Measurements from ENCODE around the gene CIBAR2.

CIBAR2 gene

DNA sequence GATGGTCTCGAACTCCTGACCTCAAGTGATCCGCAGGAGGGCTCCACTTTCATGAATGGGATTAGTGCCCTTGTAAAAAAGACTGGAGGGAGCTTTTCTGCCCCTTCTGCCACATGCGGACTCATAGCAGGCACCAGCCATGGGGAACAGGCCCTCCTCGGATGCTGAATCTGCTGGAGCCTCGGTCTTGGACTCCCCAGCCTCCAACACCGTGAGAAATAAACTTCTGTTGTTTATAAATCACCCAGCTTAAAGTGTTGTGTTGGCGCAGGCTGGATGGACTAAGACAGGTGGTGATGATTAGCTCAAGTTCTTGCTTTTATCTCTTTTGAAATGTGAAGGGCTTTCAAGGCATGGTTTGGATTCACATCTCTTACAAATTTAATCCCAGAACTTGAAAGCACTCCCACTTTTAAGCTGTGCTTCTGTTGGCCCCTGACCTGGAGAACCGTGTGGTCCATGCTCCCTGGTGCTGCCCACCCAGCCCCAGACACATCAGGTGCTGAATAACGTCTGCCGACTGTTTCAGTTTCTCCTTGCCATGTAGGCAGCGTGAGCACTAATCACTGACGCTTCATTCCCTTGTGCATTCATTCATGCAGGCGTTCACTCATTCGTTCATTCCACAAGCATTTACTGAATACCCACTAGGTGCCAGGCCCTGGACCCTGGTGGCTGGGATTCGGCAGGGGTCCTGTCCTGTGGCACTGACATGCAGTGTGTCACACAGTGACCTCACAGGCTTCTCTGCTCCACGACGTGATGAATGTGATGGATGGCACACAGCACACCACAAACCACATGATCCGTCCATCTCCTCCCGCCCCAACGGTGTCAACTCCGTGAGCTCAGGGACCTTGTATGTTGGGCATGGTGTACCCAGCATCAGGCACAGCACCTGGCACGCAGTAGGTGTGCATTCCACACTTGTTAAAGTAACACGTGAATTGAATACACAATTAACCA, 8.9 kb downstream of the CIBAR2 start:
- no peak for DNase-seq (ENCODE audit: low read depth, low spot score)

DNA sequence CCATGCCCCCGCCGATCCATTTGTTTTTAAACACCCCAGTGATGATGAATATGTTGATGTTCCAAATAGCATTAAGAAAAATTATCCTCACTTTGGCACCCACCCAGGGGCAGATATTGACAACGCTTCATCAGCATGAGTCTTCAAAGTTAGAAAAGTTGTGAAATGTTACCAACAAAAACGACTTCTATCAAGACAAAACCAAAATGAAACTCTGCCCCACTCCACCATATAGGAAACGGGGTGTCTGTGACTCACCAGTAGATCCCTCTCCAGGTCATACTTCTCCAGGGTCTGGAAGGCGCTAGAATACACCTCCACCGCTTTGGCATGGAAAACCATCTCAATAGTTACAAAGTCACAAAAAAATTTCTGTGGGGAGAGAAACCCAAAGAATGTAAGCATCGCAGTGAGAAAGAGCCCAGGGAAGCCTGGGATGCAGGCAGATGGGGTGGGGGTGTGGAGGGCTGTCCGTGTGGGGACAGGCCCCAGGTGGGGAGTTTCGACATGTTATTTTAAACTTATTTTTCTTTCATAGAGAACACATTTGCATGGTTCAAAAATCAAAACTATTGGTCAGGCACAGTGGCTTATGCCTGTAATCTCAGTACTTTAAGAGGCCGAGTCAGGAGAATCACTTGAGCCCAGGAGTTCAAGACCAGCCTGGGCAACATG, 10.2 kb downstream of the CIBAR2 start:
- DNase-seq (ENCODE audit: low read depth, low spot score) = no peak

DNA sequence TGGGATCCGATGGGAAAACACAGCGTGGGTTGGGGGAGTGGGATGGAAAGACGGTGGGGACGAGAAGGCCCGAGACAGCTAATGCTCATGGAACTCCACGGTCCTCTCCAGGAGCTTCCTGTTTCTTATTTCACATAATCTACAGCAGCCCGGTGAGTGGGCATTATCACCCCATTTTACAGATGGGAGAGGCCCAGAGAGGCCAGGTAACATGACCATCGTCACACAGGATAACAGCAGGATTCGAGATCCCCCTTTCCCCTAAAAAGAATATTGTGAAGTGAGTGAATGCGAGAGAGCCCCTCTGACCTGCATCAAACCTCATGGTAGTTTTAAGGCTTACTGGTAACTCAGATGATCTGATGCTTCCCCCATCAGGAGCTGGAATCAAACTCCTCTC, 12.0 kb downstream of the CIBAR2 start:
- DNase-seq (ENCODE audit: low read depth, low spot score) = no peak

DNA sequence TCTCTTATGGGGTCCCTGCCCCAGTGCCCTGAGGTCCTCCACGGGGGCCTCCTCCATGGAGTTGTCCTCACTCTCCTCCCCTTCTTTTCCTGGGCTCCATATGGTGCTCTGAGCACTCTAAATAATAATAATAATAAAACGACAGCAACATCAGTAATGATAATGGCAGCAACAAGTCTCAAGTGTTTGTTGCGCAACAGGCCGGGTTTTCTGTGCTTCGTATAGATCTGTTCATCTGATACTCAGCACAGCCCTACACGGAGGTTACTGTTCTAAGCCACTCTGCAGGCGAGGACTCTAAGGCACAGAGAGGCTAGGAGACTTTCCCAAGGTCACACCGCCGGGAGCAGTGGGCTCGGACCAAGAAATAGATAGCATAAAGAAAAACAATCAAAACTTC, 13.7 kb downstream of the CIBAR2 start:
- DNase-seq (ENCODE audit: low read depth, low spot score) = no peak

DNA sequence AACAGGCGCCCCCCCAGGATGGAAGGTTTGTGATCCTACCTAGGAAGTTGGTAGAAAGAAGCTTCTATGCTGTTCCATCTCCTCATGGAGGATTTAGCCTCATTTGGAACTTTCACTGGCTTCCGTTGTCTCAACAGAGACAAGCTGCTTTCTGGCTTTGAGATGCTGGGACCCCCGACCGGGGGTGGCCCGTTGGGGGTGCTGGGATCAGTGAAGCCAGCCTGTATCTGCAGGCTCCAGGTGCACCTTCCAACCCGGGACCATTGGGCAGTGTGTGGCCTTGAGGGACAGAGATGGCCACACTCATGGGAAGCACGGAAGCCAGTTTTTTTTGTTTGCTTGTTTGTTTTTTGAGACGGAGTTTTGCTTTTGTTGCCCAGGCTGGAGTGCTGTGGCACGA, 15.4 kb downstream of the CIBAR2 start:
- DNase-seq (ENCODE audit: low read depth, low spot score) = no peak

DNA sequence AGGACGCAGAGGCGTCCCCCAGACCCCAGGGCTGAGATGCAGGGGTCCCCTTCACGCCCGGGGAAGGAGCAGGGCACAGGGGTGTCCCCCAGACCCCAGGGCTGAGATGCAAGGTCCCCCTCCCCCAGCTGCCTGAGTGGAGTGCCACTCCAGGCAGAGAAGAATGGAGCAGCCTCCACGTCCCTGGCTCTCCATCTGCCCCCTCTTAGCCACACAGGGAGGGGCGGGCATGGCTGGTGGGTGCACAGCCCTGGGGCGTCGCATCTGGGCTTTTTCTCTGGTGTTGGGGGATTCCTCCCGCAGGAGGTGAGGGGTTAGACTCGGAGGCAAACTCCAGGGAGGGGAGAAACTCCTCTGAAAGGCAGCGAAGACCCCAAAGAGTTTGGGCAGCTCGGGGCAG, 17.5 kb downstream of the CIBAR2 start:
- no peak for DNase-seq (ENCODE audit: low read depth, low spot score)

DNA sequence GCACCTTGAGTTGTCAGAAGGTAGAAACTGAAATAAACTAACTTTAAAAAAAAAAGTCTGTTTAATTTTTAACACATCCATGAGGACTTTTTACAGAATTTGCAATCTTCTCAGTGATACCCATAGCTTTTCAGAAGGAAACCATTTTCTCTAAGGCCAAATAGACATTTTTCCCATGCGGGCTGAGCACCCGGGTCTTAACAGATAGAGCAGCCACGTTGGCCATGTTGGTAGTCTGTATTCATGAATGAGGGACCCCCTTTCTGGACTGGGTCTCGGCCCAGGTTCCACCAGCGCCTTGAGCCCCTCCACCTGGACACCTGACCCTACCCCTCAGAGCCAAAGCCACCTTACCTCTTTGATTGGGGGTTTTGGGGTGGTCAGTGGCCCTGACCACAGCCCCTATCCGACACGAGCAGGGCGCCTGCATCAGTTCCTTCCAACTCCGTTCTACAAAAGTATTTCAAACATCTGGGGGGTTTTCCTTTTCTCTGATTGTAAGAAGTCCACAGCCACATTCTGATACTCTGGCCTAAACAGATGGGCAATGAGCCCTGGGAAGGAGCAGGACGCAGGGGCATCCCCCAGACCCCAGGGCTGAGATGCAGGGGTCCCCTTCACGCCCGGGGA, 18.0 kb downstream of the CIBAR2 start:
- no peak for DNase-seq (ENCODE audit: low read depth, low spot score)

DNA sequence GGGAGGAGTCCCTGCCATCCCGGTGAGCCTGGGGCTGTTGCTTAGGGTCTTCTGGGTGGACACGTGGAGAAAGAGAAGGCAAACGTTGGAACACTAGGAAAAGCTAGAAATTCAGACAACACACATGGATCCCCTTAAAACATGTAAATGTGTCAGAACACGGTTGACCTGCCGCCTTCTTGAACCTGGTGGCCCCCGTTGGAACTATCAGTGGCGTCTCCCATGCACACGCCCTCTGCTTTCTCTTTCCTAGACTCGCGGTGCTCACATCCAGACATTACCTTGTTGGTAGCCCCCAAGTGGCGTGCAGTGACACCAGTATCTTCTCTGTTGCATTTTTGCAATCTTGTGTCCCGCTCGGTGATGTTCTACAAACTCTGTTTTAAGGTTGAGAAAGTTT, 18.6 kb downstream of the CIBAR2 start:
- DNase-seq (ENCODE audit: low read depth, low spot score) = no peak

DNA sequence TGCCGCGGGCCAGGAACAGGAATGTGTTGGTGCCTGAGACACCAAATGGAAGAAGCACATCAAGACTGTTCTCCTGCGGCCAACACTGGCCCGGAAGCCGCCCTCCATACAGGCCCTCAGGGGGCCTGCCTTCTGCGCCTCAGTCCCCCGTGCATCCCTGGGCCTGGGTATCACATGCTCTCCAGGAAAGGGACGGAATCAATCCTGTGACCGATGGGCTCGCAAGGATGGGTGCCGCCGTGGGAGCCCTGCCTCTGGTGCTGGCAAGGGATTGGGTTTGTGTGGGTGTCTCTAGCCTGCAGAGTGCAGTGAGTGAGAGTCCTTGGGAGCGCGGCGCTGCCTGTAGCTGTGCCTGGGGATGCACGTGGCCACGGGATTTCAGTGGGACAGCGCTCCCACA, 19.4 kb downstream of the CIBAR2 start:
- DNase-seq (ENCODE audit: low read depth, low spot score) = no peak

DNA sequence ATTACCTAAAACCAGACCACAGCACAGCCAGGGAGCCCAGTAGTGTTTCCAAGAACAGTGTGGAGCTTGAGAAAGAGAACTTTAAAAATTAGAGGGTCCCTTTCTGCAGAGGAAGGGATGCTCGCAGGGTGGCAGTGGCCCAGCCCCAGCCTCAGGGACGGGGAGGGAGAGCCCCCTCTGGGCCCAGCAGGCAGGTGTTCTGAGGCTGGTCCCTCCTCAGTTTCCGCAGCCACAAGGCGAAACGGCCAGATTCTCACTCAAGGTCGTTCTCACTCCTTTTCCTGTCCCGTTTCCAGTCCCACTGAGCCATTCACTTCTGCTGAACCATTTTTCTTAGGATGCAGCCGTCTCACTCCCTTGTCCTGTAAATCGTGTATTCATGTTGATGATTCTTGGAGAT, 20.0 kb downstream of the CIBAR2 start:
- DNase-seq (ENCODE audit: low read depth, low spot score) = no peak

DNA sequence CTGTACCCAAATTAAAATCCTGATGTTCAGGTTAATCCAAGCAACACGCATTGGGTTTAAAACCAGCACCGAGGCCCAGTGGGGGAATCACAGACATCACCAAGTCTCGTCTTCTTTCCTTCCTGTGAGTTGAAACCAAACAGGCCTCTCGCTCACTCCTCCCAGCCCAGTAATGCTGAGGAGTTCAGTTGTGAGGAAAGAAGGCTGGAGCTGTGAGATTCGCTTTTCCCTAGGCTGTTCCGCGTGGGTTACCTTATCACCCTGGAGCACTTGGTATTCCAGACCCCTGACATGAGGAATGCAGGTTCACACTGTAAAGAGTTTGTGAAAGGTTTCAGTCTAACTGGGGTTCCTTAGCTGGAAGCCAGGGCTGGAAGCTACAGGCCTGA, 20.8 kb downstream of the CIBAR2 start:
- no peak for DNase-seq (ENCODE audit: low read depth, low spot score)

DNA sequence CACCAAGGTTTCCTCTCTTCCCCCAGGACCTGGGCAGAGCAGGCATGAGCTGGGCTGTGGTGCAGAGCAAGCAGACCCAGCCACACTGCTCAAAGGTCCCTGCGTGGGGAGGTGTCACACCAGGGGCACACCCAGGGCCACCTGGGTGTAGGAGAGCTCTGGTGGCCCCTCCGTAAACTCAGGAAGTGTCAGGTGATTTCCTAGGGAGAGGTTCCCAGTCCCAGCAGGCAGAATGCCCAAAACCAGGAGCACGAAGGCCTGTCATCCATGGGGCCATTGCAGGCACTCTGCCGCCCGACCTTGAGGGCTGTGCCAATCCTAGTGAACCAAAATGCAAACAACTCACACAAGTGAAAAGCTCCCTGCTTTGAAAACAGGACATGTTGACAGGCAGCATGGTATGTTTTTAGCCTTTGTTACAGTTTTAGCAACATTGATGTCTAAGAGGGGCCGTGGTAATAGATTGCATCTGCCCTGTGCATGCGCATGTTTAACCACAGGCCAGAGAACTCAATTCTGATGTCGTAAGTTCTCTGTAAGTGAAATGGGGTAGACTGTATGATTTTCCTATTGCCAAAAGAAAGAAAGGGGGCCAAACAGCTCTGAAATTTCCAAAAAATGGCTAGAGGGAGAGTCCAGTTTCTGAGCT, 21.3 kb downstream of the CIBAR2 start:
- no peak for DNase-seq (ENCODE audit: low read depth, low spot score)

DNA sequence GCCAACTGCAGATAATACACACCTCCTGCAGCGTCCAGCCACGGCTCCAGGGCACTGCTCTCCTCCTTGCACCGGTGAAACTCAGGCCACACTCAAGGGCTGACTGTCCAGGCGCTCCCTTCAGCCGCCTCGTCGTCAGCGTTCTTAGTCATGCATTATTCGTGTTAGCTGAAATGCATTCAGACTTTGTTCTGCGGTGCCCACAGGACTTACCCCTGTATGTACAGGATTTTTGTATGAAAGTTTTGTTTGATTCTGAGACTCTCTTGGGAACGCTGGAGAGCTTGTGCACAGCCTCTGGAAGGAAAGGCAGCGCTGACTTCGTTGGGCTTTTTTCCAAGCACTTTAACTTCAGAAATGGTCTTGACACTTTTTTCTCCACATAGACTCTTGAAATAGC, 22.1 kb downstream of the CIBAR2 start:
- peak; percentile 65 for DNase-seq (ENCODE audit: low read depth, low spot score)

DNA sequence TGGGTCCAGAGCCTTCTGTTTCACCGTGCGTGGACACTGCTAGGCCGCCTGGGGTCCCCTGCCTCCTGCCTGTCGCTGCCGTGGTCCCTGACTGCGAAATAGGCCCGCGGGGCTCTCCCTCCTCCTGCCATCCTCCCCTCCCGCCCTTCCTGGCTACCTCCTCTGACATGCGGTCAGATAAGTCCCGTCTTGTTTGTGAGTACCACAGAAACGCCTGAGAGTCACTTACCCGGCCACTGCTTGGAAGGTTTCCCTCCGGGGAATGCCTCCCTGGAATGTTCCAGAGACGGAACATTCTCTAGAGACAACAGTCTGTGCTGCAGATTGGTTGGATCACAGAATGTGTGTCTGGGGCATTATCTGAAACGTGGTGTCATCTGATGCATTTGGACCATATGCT, 22.7 kb downstream of the CIBAR2 start:
- DNase-seq (ENCODE audit: low read depth, low spot score) = peak; percentile 66

DNA sequence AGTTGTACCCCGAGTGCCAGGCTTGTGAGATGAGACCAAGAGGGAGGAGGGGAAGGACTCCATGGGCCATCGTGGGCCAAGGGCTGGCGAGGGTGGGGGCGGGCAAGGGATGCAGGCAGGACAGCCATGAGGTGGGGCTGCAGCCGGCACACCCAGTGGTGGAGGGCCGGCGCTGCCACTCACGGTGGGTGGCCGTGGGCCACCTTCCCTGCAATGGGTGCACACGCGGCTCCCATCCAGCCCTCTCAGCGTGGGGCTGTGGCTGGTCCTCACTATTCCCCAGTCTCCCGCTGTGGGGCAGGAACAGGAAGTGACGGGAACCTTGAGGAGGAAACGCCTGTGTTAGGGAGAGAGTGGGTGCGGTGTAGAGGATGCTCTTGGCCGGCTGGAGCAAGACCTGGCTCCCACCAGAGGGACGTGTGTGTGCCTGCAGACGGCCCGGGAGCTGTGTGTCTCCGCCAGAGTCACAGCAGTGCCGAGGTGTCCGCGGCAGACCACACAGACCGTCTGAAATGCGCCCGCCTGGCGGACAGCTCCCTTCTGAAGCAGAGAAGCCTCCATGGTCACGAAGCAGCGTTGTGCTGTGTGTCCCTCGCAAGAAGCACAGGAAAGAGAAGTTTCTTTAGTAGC, 23.6 kb downstream of the CIBAR2 start:
- DNase-seq (ENCODE audit: low read depth, low spot score) = no peak

DNA sequence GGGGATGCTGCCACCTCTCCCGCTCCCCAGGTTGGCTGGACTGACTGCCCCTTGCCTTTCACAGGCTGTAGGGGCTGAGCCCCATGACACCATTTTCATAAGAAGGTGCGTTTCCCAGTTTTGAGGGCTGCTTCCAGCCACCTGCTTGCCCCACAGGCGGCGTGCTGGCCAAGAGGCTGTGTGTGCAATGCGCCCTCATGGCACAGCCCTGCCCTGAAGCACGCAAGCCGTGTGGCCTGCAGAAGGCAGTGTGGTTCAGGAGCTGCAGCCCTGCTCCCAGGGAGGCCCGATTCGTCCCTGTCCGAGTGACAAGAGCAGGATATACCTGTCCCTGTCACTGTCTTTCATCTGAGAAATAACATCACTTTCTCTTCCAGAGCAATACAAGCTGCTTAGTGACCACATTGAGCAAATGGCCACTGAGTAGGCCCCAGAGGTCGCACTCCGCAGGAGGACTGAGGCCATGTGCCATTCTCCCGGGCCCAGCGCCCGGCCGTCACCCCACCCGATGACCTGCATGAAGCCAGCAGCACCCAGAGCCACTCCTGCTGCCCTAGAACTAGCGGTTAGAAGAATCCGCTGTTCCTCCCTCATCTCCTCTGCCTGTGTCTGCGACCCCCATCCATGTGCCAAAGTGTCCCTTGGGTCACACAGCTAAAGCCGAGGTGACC, 24.2 kb downstream of the CIBAR2 start:
- DNase-seq (ENCODE audit: low read depth, low spot score) = no peak

DNA sequence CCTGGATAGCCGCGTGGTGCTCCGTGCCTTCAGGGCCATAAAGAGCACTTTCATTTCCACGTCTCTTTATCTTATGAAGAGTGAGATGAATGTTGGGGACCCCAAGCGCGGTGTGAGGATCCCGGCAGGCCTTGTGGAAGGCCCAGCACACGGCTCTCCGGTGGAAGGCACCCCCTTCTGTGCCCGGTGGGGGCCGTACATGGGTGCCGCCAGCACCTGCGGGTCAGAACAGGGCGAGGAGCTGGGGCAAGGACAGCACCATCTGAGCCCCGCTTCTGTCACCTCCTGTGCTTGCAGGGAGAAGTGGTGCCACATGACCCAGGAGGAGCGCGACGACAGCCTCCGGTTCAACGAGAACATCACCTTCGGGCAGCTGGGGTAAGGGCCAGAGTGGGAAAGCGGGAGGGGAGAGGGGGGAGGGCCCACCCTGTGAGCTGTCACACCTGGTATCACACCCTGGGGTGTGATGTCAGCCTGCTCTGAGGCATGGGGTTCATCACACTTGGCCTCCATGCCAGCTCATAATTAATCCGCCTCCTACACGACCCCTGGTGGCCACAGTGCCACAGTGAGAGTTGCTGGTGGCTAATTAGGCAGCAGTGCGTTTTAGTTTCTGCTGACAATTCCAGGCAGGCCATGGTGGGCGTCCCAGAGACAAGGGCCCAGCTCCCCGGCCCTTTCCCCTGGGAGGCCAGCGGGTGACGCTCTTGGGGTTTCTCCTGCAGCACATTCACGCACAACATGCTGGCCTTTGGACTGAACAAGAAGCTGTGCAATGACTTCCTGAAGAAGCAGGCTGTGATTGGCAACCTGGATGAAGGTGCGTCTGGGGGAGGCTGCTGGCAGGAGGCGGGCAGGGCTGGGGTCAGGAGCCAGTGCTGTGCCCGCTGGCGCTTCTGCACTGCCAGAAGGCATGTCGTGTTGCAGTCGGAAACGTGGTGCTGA, 25.7 kb downstream of the CIBAR2 start:
- peak; percentile 83 for DNase-seq (ENCODE audit: low read depth, low spot score)

DNA sequence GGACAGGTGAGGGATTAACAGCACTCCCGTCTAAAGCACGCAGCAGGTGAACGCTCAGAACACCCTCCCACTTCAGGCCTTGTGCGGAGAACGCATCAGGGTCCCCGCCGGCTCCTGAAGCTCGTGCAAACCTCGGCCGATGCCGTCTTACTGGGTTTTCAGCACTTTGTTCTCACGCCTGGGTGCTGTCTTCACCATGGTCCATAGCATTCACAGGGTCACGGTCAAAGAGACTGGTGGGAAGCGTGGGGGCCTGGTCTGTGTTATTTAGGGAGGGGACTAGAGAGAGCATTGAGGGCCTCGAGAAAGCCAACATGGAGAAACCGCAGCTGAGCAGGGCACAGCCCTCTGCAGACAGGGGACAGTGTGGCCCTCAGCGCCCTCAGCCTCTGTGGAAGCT, 26.6 kb downstream of the CIBAR2 start:
- DNase-seq (ENCODE audit: low read depth, low spot score) = no peak

DNA sequence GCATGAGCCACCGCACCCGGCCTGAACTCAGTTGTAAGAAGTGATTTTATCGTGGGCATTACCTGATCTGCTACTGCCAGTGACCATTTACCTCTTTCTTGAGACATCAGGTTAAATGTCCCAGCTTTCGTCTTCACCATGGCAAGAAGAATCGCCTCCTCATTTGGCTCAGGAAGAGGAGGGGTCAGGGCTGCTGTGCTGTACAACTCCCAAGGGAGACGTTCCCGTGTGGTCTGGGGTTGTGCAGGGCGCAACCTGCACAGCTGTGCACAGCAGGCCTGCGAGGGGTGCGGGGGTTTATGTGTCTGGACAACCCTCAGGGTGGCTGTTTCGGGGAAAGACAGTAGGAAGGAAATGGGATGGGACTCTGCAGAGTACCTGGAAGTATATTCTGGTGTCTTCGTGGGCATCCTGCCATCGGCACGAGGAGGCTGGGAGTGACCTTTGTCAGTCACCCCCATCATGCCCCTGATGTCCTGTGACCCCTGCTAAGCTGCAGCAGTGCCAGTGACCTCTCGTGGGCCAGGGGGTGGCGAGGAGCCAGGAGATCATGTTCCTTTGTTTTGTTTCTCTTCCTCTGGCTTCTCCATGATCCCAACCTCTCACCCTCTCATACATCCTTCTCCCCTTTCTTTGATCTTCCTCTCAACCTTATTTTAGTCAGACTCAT, 27.3 kb downstream of the CIBAR2 start:
- DNase-seq (ENCODE audit: low read depth, low spot score) = no peak
